ENCODE measurements around the gene WWC2.
"Not testable (repeated sequence)": the region's sequence is repeated elsewhere in the genome, so short reads cannot be mapped to it uniquely, and the experiment has no call there.

Gene WWC2

GRCh38 chr4:183118585-183118984 lies 19.5 kb downstream of the WWC2 start:
- Mint-ChIP-seq H3K4me3 (peak overlapping the region; percentile 24), H3K36me3 (ENCODE audit: low read depth) (peaks cover 30% of the 10 kb centered on the region), H3K27me3 (ENCODE audit: low read depth, poor library complexity) (no peaks in the 10 kb centered on the region), H3K9me3 (peaks cover 3% of the 10 kb centered on the region), H3K27ac (peak overlapping the region; percentile 93), H3K4me1 (peaks cover 27% of the 10 kb centered on the region)
- DNase-seq = no peak
- TF ChIP-seq CTCF (IDR thresholded peaks at IDR 0.05) = no peak

GRCh38 chr4:183121660-183122059 lies 22.6 kb downstream of the WWC2 start:
- H3K27ac Mint-ChIP-seq; H3K9me3 Mint-ChIP-seq; DNase-seq; H3K27me3 Mint-ChIP-seq (ENCODE audit: low read depth, poor library complexity); H3K4me3 Mint-ChIP-seq: not testable (repeated sequence)
- peaks cover 12% of the 10 kb centered on the region for H3K36me3 Mint-ChIP-seq (ENCODE audit: low read depth)
- H3K4me1 Mint-ChIP-seq = peaks cover 33% of the 10 kb centered on the region

GRCh38 chr4:183124228-183124627 lies 25.2 kb downstream of the WWC2 start:
- no peak overlapping the region for H3K27ac Mint-ChIP-seq
- peaks cover 21% of the 10 kb centered on the region for H3K4me1 Mint-ChIP-seq
- H3K36me3 Mint-ChIP-seq (ENCODE audit: low read depth) = peaks cover 12% of the 10 kb centered on the region
- H3K4me3 Mint-ChIP-seq = no peak overlapping the region
- DNase-seq = no peak
- no peaks in the 10 kb centered on the region for H3K27me3 Mint-ChIP-seq (ENCODE audit: low read depth, poor library complexity)
- H3K9me3 Mint-ChIP-seq = peaks cover 3% of the 10 kb centered on the region
- TF ChIP-seq CTCF (IDR thresholded peaks at IDR 0.05) = no peak

- H3K9me3 Mint-ChIP-seq = peaks cover 3% of the 10 kb centered on the region
- peak overlapping the region; percentile 76 for H3K27ac Mint-ChIP-seq
- H3K4me1 Mint-ChIP-seq = peaks cover 22% of the 10 kb centered on the region
- peaks cover 12% of the 10 kb centered on the region for H3K36me3 Mint-ChIP-seq (ENCODE audit: low read depth)
- DNase-seq = no peak
- H3K4me3 Mint-ChIP-seq = no peak overlapping the region
- no peaks in the 10 kb centered on the region for H3K27me3 Mint-ChIP-seq (ENCODE audit: low read depth, poor library complexity)
- TF ChIP-seq CTCF (IDR thresholded peaks at IDR 0.05) = no peak
These were observed 25.8 kb downstream of the WWC2 start for GRCh38 chr4:183124865-183125264.

- Mint-ChIP-seq H3K9me3 (peaks cover 5% of the 10 kb centered on the region), H3K27me3 (ENCODE audit: low read depth, poor library complexity) (peaks cover 3% of the 10 kb centered on the region), H3K36me3 (ENCODE audit: low read depth) (peaks cover 13% of the 10 kb centered on the region), H3K4me1 (peaks cover 32% of the 10 kb centered on the region), H3K27ac (no peak overlapping the region), H3K4me3 (no peak overlapping the region)
- no peak for TF ChIP-seq CTCF (IDR thresholded peaks at IDR 0.05)
- DNase-seq = no peak
These were observed 30.1 kb downstream of the WWC2 start for GRCh38 chr4:183129125-183129524.

GRCh38 chr4:183129675-183130074 lies 30.6 kb downstream of the WWC2 start:
- Mint-ChIP-seq H3K36me3 (ENCODE audit: low read depth) (peaks cover 18% of the 10 kb centered on the region), H3K9me3 (peaks cover 5% of the 10 kb centered on the region), H3K27me3 (ENCODE audit: low read depth, poor library complexity) (peaks cover 3% of the 10 kb centered on the region), H3K4me1 (peaks cover 32% of the 10 kb centered on the region), H3K4me3 (no peak overlapping the region), H3K27ac (no peak overlapping the region)
- DNase-seq = no peak
- no peak for TF ChIP-seq CTCF (IDR thresholded peaks at IDR 0.05)

Data from nephron progenitor cell (in vitro differentiated cells).